Stimulated activated CD8-positive, alpha-beta memory T cell treated with anti-CD3 and anti-CD28 coated beads, Interleukin-7, amount 100 ng/mL, for 1 hour (primary cell): Measurements from ENCODE around the gene DNAJC10.

Experiments used
- DNase-seq, 2 donors: peaks; one replicate each; pipeline ENCODE4 v3.0.0-alpha.2; 2020; ENCODE audit warnings: low read depth in 2 of 2

The DNAJC10 gene

GRCh38 chr2:182784058-182784706, 68.1 kb downstream of the DNAJC10 start:
- DNase-seq: no peak

- DNase-seq: no peak
Observed at GRCh38 chr2:182784777-182785176, 68.7 kb downstream of the DNAJC10 start.

GRCh38 chr2:182792441-182792840, 76.4 kb downstream of the DNAJC10 start:
- DNase-seq: no peak

- DNase-seq: no peak
Observed at GRCh38 chr2:182798736-182799135, 82.7 kb downstream of the DNAJC10 start.

GRCh38 chr2:182804128-182804527, 88.1 kb downstream of the DNAJC10 start:
- DNase-seq: no peak

- no peak for DNase-seq
Observed at GRCh38 chr2:182807319-182807718, 91.3 kb downstream of the DNAJC10 start.

GRCh38 chr2:182810087-182810486, 94.0 kb downstream of the DNAJC10 start:
- no peak for DNase-seq

- no peak for DNase-seq
Observed at GRCh38 chr2:182814380-182814779, 98.3 kb downstream of the DNAJC10 start.

GRCh38 chr2:182814804-182815203, 98.7 kb downstream of the DNAJC10 start:
- DNase-seq: no peak

- no peak for DNase-seq
Observed at GRCh38 chr2:182816866-182817265, 100.8 kb downstream of the DNAJC10 start.

GRCh38 chr2:182817558-182817957, 101.5 kb downstream of the DNAJC10 start:
- no peak for DNase-seq

GRCh38 chr2:182818501-182818900, 102.4 kb downstream of the DNAJC10 start:
- DNase-seq: no peak

GRCh38 chr2:182818925-182819324, 102.9 kb downstream of the DNAJC10 start:
- DNase-seq: no peak

GRCh38 chr2:182819412-182819811, 103.4 kb downstream of the DNAJC10 start:
- DNase-seq: no peak

- DNase-seq: no peak
Observed at GRCh38 chr2:182821182-182821581, 105.1 kb downstream of the DNAJC10 start.

- DNase-seq: no peak
Observed at GRCh38 chr2:182822733-182823132, 106.7 kb downstream of the DNAJC10 start.

GRCh38 chr2:182824056-182824766, 108.2 kb downstream of the DNAJC10 start:
- DNase-seq: no peak

GRCh38 chr2:182824767-182825158, 108.7 kb downstream of the DNAJC10 start:
- DNase-seq: no peak

GRCh38 chr2:182826064-182826463, 110.0 kb downstream of the DNAJC10 start:
- DNase-seq: no peak

- DNase-seq: no peak
Observed at GRCh38 chr2:182826496-182826895, 110.4 kb downstream of the DNAJC10 start.

- no peak for DNase-seq
Observed at GRCh38 chr2:182827182-182827879, 111.3 kb downstream of the DNAJC10 start.

GRCh38 chr2:182831101-182831500, 115.0 kb downstream of the DNAJC10 start:
- no peak for DNase-seq

GRCh38 chr2:182831921-182832320, 115.9 kb downstream of the DNAJC10 start:
- DNase-seq: no peak
